CD4-positive, alpha-beta T cell treated with Interleukin-1 beta for 1 hour (primary cell): Measurements from ENCODE around the gene KRTAP5-7.
"Not testable (repeated sequence)": the region's sequence is repeated elsewhere in the genome, so short reads cannot be mapped to it uniquely, and the experiment has no call there.

Source experiments
- DNase-seq, 2 donors: peaks; one replicate each; pipeline ENCODE4 v3.0.0-alpha.2; 2020 to 2022

Gene KRTAP5-7, protein sequence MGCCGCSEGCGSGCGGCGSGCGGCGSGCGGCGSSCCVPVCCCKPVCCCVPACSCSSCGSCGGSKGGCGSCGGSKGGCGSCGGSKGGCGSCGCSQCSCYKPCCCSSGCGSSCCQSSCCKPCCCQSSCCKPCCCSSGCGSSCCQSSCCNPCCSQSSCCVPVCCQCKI

GRCh38 chr11:71526796-71527575 is at the start of gene KRTAP5-7:
TSS of gene KRTAP5-7 (plus strand) at chr11:71527267. CDS start at chr11:71527301, 34 bp downstream.
- not testable (repeated sequence) for DNase-seq

DNA sequence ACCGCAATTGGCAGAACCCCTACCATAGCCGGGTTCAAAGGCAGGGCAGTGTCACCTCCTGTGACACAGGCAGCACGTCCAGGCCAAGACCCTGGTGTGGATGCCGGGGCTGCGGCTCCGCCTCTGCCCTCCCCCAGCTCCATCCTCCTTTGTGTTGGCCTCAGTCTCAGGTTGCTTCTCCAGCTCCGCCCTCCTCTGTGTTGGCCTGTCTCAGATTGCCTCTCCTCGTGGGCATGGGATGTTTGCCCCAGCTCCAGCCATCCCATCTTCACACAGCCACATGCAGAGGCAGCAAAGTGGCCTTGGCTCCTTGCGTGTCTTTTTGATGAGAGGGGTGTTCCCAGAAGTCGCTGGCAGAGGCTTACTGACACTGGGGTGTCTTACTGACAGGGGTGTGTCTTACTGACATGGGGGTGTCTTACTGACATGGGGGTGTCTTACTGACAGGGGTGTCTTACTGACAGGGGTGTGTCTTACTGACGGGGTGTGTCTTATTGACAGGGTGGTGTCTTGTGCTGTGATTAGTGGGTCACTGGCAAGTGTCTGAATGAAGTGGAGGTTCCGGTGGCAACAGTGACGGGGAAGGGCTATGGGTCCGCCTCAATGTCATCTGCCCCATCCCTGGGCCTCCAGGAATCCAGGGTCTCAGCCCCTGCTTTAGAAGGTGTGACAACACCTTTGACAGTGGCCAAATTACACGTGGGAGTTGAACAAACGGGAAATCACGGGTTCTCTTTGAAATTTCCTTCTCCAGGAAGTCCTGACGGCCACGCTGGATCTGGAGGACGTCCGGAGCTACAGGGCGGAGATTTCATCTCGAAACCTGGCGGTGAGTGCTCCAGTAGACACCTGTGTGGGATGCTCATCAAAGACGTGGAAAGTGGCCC is 49.2 kb upstream of the KRTAP5-7 start:
- DNase-seq, result no peak

- no peak for DNase-seq
Measured at GRCh38 chr11:71478528-71478840, 48.6 kb upstream of the KRTAP5-7 start.

GRCh38 chr11:71481101-71481960 is 45.7 kb upstream of the KRTAP5-7 start:
- DNase-seq, result no peak

- DNase-seq, result no peak
Measured at GRCh38 chr11:71482216-71482615, 44.9 kb upstream of the KRTAP5-7 start.

- no peak for DNase-seq
Measured at GRCh38 chr11:71482746-71483364, 44.2 kb upstream of the KRTAP5-7 start.

DNA sequence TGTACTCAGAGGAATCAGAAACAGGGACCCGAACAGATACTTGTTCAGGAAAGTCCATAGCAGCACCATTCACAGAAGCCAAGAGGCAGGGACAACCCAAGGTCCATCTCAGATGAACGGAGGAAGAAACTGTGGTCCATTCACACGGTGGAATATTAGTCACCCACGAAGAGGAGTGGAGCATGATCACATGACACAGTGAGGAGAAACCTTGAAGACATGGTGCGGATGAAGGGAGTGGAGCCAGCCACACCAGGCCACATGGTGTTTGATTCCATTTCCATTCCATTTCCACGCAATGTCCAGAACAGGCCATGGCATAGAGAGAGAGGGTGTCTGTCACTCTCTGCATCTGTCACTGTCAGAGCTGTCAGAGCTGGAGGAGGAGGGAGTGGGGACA is 43.4 kb upstream of the KRTAP5-7 start:
- DNase-seq, result no peak

- no peak for DNase-seq
Measured at GRCh38 chr11:71484248-71485062, 42.6 kb upstream of the KRTAP5-7 start.

DNA sequence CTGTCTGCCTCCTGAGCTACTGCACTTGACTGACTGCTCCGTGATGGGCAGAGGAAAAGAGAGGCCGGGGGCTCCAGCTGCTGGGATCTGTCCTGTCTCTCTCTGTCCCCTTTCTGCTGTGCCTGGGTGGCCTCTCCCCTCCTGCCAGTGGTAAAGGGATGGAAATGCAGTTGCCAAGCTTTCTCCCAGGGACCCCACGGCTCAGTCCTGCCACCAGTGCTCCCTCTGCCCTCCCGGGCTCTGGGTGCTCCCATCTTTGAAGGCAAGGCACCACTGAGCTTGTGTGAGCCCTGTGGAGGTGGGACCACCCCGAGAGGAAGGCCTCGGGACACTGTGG is 42.0 kb upstream of the KRTAP5-7 start:
- no peak for DNase-seq

DNA sequence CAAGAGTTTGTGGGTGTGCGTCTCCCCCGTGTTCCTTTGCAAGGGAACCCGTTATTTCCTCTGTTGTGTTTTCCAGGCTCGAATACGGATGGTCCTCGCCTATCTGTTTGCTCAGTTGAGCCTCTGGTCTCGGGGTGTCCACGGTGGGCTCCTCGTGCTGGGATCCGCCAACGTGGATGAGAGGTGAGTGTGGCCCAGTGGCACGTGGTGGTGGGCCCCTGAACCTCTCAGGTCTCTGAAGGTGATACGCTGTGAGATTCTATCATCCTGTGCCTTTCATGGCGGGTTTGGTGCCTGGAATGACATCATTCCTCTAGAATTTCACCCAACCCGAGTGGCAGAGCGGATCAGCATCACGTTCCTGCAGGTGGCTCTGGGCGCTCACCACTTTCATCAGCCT is 41.6 kb upstream of the KRTAP5-7 start:
- DNase-seq, result no peak

GRCh38 chr11:71486320-71486719 is 40.7 kb upstream of the KRTAP5-7 start:
- DNase-seq, result no peak

- no peak for DNase-seq
Measured at GRCh38 chr11:71488681-71489270, 38.3 kb upstream of the KRTAP5-7 start.

- no peak for DNase-seq
Measured at GRCh38 chr11:71489311-71490043, 37.6 kb upstream of the KRTAP5-7 start.

DNA sequence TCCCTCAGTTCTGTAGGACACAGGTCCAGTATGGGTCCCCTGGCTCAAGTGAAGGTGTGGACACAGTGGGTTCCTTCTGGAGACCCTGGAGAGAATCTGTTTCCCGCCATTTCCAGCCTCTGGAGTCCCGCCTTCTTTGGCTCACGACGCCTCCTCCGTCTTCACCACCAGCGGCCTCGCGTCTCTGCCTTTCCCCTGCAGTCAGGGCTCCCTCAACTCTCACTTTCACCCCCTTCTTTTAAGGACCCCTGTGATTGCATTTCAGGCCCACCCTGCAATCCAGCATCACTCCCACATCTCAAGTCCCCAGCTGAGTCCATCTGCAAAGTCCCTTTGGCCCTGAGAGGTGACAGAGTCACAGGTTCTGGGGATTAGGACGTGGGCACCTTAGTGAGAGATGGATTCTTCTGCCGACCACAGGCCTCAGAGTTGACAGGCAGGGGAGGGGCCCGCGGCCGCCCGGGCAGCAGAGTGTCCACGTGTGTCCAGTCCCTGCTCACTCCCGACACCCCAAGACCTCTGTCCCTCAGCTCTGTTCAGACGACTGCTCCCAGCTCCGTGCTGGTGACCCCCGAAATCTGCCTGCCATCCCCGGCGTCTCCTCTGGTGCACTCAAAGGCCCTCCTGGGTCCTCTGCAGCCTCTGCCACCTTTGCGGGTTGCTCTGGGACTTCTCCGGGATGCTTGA is 36.9 kb upstream of the KRTAP5-7 start:
- DNase-seq, result no peak

GRCh38 chr11:71490731-71491390 is 36.2 kb upstream of the KRTAP5-7 start:
- DNase-seq, result no peak

GRCh38 chr11:71491531-71491930 is 35.5 kb upstream of the KRTAP5-7 start:
- DNase-seq, result no peak

GRCh38 chr11:71491940-71492339 is 35.1 kb upstream of the KRTAP5-7 start:
- no peak for DNase-seq

DNA sequence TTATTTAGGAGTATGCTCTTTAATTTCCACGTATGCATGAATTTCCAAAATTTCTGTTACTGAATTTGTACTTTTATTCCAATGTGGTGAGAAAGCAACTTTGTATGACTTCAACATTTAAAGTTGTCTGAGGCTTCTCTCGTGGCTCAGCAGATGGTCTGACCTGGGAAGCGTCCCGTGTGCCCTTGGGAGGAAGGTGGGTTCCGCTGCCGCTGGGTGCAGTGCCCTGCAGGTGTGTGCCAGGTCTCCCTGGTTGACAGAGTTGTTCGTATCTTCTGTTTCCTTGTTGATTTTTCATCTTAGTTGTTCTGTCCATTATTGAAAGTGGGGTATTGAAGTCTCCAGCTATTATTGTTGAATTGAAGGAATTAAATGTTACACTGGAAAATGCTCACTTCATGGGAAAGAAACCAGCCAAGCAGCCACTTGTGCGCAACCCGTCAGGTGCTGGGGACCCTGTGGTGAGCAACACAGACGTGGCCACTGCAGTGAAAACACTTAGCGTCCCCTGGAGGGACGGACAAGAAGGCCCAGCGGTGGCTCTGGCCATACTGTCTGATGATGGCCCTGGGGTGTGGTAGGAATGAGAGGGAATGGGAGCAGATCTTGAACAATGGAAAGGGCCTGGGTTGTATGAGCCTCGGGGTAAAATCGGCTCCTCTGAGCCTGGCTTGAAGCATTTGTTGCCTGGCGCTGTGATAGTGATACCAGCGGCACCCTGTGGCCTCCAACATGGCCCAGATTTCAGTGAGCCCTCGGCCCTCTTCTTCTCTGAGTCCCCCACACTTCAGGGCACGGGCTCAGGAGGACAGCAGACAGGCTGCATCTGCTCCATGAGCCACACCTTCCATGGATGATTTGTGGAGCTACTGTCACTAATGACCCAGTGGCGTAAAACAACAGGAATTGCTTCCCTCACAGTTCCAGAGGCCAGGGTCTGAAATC is 31.5 kb upstream of the KRTAP5-7 start:
- no peak for DNase-seq
